Esophagus muscularis mucosa (tissue), 4 donors: ENCODE measurements around the gene LHPP.

ENCODE experiments used
- EP300 ChIP-seq: sonication (generic); formaldehyde crosslinking; IDR thresholded peaks from one replicate; pipeline ENCODE4 v1.6.1; 2017; ENCODE audit warnings: antibody characterized with exemption
- POLR2AphosphoS5 ChIP-seq, 2 donors: sonication (generic); formaldehyde crosslinking; IDR thresholded peaks; one replicate each; pipeline ENCODE4 v1.6.1; 2017; ENCODE audit warnings: antibody characterized with exemption in 2 of 2
- TF ChIP-seq, protein P1 (sequence below), 3 experiments: fragments of 200-600 bp in 2 of 3; fragments of 450-650 bp in 1 of 3; sonication (generic) in 2 of 3; IDR thresholded peaks; one replicate each; pipeline ENCODE4 v1.5.1; 2017 to 2019; ENCODE audit warnings: antibody characterized with exemption in 3 of 3, mild to moderate bottlenecking in 2 of 3, moderate library complexity in 1 of 3

DNA sequence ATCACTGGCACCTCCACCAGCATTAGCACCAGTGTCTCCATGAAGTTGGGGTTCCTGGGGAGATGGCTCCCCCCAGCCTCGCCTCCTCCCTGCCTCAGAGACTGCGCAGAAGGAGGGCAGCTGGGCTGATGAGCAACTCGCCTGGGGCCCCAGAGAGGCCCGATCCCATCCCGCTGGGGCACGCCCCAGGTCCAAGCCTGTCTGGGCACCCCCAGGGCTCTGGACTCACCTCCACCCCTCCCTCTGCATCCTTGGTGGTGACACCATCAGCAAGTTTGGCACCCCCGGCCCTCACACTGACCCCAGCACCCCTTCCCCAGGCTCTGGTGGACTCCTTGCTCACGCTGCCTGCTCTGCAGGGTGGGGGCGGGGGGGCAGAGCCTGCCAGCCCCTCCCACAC is 89.5 kb downstream of the LHPP start:
- TF ChIP-seq, protein P1, sequence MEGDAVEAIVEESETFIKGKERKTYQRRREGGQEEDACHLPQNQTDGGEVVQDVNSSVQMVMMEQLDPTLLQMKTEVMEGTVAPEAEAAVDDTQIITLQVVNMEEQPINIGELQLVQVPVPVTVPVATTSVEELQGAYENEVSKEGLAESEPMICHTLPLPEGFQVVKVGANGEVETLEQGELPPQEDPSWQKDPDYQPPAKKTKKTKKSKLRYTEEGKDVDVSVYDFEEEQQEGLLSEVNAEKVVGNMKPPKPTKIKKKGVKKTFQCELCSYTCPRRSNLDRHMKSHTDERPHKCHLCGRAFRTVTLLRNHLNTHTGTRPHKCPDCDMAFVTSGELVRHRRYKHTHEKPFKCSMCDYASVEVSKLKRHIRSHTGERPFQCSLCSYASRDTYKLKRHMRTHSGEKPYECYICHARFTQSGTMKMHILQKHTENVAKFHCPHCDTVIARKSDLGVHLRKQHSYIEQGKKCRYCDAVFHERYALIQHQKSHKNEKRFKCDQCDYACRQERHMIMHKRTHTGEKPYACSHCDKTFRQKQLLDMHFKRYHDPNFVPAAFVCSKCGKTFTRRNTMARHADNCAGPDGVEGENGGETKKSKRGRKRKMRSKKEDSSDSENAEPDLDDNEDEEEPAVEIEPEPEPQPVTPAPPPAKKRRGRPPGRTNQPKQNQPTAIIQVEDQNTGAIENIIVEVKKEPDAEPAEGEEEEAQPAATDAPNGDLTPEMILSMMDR (IDR thresholded peaks at IDR 0.05): no peak
- TF ChIP-seq EP300: no peak
- no peak for TF ChIP-seq POLR2AphosphoS5 (IDR thresholded peaks at IDR 0.05)
